Fibroblast of pulmonary artery (primary cell): ENCODE measurements around the gene TIMELESS.

ENCODE experiments used
- DNase-seq: peaks from one replicate; pipeline ENCODE4 v3.0.0-alpha.2; 2010; ENCODE audit warnings: low read depth
- H3K4me3 ChIP-seq: replicated peaks from 2 replicates; pipeline ENCODE4 v1.5.1; 2011; ENCODE audit warnings: low read depth, mild to moderate bottlenecking, control low read depth, low read length, moderate library complexity
- CTCF ChIP-seq: IDR thresholded peaks from 2 replicates; pipeline ENCODE4 v1.5.1; 2011; ENCODE audit warnings: mild to moderate bottlenecking, control low read depth, low read length, inconsistent platforms; ENCODE audit errors: missing control alignments

The TIMELESS gene

GRCh38 chr12:56377310-56377988 is 71.8 kb downstream of the TIMELESS start:
- peak; percentile 32 for DNase-seq
- TF ChIP-seq CTCF = no peak
- no peak overlapping the region for H3K4me3 ChIP-seq

GRCh38 chr12:56375598-56376434 is 73.4 kb downstream of the TIMELESS start:
- no peak overlapping the region for H3K4me3 ChIP-seq
- no peak for DNase-seq
- no peak for TF ChIP-seq CTCF

- no peak overlapping the region for H3K4me3 ChIP-seq
- DNase-seq = no peak
- TF ChIP-seq CTCF = no peak
Observed at GRCh38 chr12:56374726-56375597, 74.3 kb downstream of the TIMELESS start.

GRCh38 chr12:56373515-56373914 is 75.7 kb downstream of the TIMELESS start:
- DNase-seq = no peak
- H3K4me3 ChIP-seq = no peak overlapping the region
- TF ChIP-seq CTCF = no peak

- no peak for DNase-seq
- no peak overlapping the region for H3K4me3 ChIP-seq
- TF ChIP-seq CTCF = no peak
Observed at GRCh38 chr12:56366948-56367347, 82.3 kb downstream of the TIMELESS start.
